GM12874 (cell line): ENCODE measurements around the gene NPTX1.

Experiments used
- CTCF ChIP-seq: IDR thresholded peaks from 2 replicates; pipeline ENCODE4 v1.5.1; 2011; ENCODE audit warnings: low read depth, mild to moderate bottlenecking, control low read depth, low read length, moderate library complexity; ENCODE audit not compliant: insufficient read depth

NPTX1 gene

GRCh38 chr17:80454557-80455335, 21.7 kb downstream of the NPTX1 start:
- TF ChIP-seq CTCF, result no peak

GRCh38 chr17:80453998-80454556, 22.3 kb downstream of the NPTX1 start:
- TF ChIP-seq CTCF, result no peak

- no peak for TF ChIP-seq CTCF
These were observed 23.0 kb downstream of the NPTX1 start for GRCh38 chr17:80453126-80453997.

- TF ChIP-seq CTCF, result no peak
These were observed 24.1 kb downstream of the NPTX1 start for GRCh38 chr17:80452173-80452915.

- no peak for TF ChIP-seq CTCF
These were observed 25.2 kb downstream of the NPTX1 start for GRCh38 chr17:80451104-80451775.

GRCh38 chr17:80449930-80450576, 26.4 kb downstream of the NPTX1 start:
- TF ChIP-seq CTCF, result no peak
